Activated T-helper 9 cell treated with anti-CD3 and anti-CD28 coated beads, Interleukin-2, amount 50 U/mL, for 16 hours (primary cell): ENCODE results near the gene UTP15.

Experiments
- DNase-seq: peaks from one replicate; pipeline ENCODE4 v3.0.0-alpha.2; 2020; ENCODE audit warnings: low read depth

UTP15 gene

GRCh38 chr5:73564675-73565074 lies 868 bp upstream of the UTP15 start:
- no peak for DNase-seq

GRCh38 chr5:73565969-73566547 lies 515 bp downstream of the UTP15 start:
- no peak for DNase-seq

GRCh38 chr5:73582285-73583145 lies 17.0 kb downstream of the UTP15 start:
- no peak for DNase-seq

- DNase-seq, result no peak
These were observed 22.4 kb downstream of the UTP15 start for GRCh38 chr5:73587923-73588322.

- DNase-seq, result no peak
These were observed 25.7 kb downstream of the UTP15 start for GRCh38 chr5:73591102-73591695.

- no peak for DNase-seq
These were observed 26.4 kb downstream of the UTP15 start for GRCh38 chr5:73591698-73592501.

GRCh38 chr5:73592551-73592950 lies 27.0 kb downstream of the UTP15 start:
- no peak for DNase-seq

GRCh38 chr5:73596705-73597328 lies 31.3 kb downstream of the UTP15 start:
- no peak for DNase-seq

GRCh38 chr5:73599380-73599779 lies 33.8 kb downstream of the UTP15 start:
- no peak for DNase-seq

GRCh38 chr5:73603998-73604397 lies 38.5 kb downstream of the UTP15 start:
- DNase-seq, result no peak

- DNase-seq, result no peak
These were observed 39.9 kb downstream of the UTP15 start for GRCh38 chr5:73605223-73606087.

GRCh38 chr5:73606206-73606753 lies 40.7 kb downstream of the UTP15 start:
- DNase-seq, result no peak

- DNase-seq, result no peak
These were observed 41.7 kb downstream of the UTP15 start for GRCh38 chr5:73607228-73607627.

- DNase-seq, result no peak
These were observed 47.3 kb downstream of the UTP15 start for GRCh38 chr5:73612799-73613198.

GRCh38 chr5:73615085-73615484 lies 49.5 kb downstream of the UTP15 start:
- no peak for DNase-seq

GRCh38 chr5:73615947-73616346 lies 50.4 kb downstream of the UTP15 start:
- DNase-seq, result no peak

GRCh38 chr5:73617510-73618279 lies 52.2 kb downstream of the UTP15 start:
- no peak for DNase-seq

- DNase-seq, result no peak
These were observed 54.2 kb downstream of the UTP15 start for GRCh38 chr5:73619606-73620333.

- no peak for DNase-seq
These were observed 54.8 kb downstream of the UTP15 start for GRCh38 chr5:73620334-73620687.
